Liver (tissue), 3 donors: Measurements from ENCODE around the gene TRMT11.

ENCODE experiments used
- CTCF ChIP-seq: fragments of 150-350 bp; IDR thresholded peaks from 2 replicates; pipeline ENCODE4 v1.5.1; 2017; ENCODE audit warnings: improper control_type of control experiment, low read depth, low read length; ENCODE audit not compliant: missing input control
- JUND ChIP-seq, 2 donors: IDR thresholded peaks; 2 replicates each; pipeline ENCODE4 v1.6.1; 2016; ENCODE audit warnings: antibody characterized with exemption in 2 of 2
- MAX ChIP-seq: IDR thresholded peaks from 2 replicates; pipeline ENCODE4 v1.6.1; 2016; ENCODE audit warnings: antibody characterized with exemption
- NR2F2 ChIP-seq: IDR thresholded peaks from 2 replicates; pipeline ENCODE4 v1.6.1; 2016; ENCODE audit warnings: antibody characterized with exemption
- RAD21 ChIP-seq, 2 donors: IDR thresholded peaks; 2 replicates each; pipeline ENCODE4 v1.6.1; 2016; ENCODE audit warnings: antibody characterized with exemption in 2 of 2, mild to moderate bottlenecking in 2 of 2
- REST ChIP-seq: IDR thresholded peaks from 2 replicates; pipeline ENCODE4 v1.6.1; 2016; ENCODE audit warnings: antibody characterized with exemption, mild to moderate bottlenecking
- RXRA ChIP-seq, 2 donors: IDR thresholded peaks; 2 replicates each; pipeline ENCODE4 v1.6.1; 2017 to 2018; ENCODE audit warnings: antibody characterized with exemption in 2 of 2, mild to moderate bottlenecking in 1 of 2
- SP1 ChIP-seq: IDR thresholded peaks from 2 replicates; pipeline ENCODE4 v1.6.1; 2018; ENCODE audit warnings: antibody characterized with exemption, mild to moderate bottlenecking
- TAF1 ChIP-seq: conservative IDR thresholded peaks from 2 replicates; pipeline ENCODE4 v1.6.1; 2016; ENCODE audit warnings: antibody characterized with exemption, mild to moderate bottlenecking
- YY1 ChIP-seq: IDR thresholded peaks from 2 replicates; pipeline ENCODE4 v1.6.1; 2016; ENCODE audit warnings: antibody characterized with exemption, mild to moderate bottlenecking
- ZBTB33 ChIP-seq: IDR thresholded peaks from 2 replicates; pipeline ENCODE4 v1.6.1; 2016; ENCODE audit warnings: antibody characterized with exemption
- TF ChIP-seq, protein P1 (sequence below): IDR thresholded peaks from 2 replicates; pipeline ENCODE4 v1.6.1; 2016; ENCODE audit warnings: antibody characterized with exemption
- donor health status: healthy.
- donor health status: healthy.

GRCh38 chr6:126050795-126051194, 64.5 kb downstream of the TRMT11 start:
- TF ChIP-seq CTCF (no peak), JUND (IDR thresholded peaks at IDR 0.05) (no peak), MAX (no peak), SP1 (no peak), ZBTB33 (no peak), RAD21 (IDR thresholded peaks at IDR 0.05) (no peak), REST (no peak), NR2F2 (no peak), TAF1 (no peak), RXRA (IDR thresholded peaks at IDR 0.05) (no peak), YY1 (no peak)
- TF ChIP-seq, protein P1, sequence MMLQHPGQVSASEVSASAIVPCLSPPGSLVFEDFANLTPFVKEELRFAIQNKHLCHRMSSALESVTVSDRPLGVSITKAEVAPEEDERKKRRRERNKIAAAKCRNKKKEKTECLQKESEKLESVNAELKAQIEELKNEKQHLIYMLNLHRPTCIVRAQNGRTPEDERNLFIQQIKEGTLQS, result no peak
